ENCODE results near the gene GLRB.
"Not testable (repeated sequence)": the region's sequence is repeated elsewhere in the genome, so short reads cannot be mapped to it uniquely, and the experiment has no call there.

GLRB gene

DNA sequence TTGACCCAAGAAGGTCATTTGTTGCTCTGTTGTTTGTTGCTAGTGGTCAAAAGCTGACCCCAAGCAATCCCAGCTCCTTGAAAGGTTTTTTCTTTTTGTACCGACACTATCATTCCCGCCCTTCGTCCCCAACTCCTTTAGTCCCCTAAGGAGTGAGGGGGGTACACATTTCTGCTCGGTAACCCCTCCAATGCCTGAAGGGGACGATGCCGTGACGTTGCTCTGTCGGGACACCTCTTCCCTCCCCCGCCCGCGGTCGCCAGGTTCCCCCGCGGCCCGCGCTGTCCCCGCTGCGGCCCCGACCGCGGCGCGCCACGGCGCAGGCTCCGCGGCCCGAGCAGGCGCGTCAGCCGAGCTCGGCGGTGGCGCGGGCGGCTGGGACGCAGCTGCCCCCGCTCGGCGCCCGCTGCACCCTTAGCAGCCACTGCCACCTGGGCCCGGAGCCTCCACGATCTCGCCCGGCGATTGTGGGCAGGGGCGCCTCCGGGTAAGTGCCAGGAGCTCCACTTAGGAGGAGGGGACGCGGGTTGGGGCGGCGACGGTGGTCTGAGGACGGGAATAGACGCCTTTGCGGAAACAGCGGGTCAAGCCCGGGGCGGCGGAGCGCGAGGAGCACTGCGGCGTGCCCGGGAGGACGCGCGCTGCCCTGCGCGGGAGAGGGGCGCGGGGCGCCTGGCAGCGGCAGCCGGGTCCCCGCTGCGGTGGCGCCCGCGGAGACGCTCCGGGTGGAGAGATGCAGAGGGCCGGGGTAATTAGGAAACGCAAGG lies at the start of gene GLRB:
TSS of gene GLRB (plus strand) at position 340 of the 767 bp plus-strand sequence. CDS start 1,875 bp downstream, outside the sequence.
- DNase-seq = peak; percentile 8

DNA sequence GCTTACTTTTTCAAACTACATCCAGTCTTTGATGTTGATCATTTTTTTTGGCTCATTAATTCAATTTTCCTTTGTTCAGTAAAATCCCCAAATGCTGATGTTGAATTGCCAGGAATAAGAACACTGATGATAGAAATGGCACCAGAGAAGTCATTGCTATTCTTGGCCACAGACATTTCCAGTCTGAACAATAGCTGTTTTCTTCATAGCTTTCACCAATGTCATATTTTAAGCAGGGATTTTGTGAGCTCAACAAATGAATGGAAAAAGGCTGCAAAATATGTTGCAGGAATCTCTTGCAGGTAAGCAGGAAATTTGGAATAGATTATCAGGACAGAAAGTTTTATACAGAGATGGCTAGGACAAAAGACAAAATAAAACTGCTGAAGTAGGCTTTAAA lies 40.5 kb upstream of the GLRB start:
- DNase-seq = no peak

DNA sequence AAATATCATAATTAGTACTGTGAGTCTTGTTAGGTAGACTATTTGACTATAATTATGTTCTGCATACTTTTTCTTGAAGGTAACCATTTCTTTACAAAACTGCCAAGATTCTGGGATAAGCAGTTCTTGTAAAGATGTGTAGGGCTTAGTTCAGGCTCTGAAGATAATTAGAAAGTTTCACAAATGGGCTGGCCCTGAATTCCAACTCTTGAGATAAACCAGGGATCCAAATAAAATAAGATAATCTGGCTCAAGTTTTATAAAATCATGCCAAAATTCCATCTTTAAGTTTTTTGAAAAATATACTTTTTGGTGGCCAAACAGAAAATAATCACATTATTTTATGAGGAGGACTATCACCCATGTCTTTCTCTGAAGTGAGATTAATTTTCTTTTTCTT lies 35.5 kb upstream of the GLRB start:
- DNase-seq = no peak

DNA sequence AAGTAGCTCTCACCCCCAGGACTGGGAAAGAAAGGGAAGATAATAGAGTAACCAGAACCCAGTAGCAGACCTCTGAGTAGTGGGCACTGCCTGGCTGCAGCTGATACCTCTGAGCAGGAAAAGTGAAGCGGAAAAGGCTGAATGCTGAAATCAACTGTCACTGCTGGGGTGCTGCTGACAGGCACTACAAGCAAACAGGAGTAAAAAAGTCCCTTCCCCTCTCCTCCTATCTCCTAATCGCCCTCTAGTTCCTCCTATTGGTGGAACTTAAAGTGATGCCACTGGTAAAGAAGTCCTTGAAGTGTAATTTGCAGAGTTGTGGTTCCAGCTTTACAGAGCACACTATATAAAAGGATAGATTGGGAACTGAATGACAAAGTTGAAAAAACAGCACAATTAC lies 32.8 kb upstream of the GLRB start:
- DNase-seq = no peak

DNA sequence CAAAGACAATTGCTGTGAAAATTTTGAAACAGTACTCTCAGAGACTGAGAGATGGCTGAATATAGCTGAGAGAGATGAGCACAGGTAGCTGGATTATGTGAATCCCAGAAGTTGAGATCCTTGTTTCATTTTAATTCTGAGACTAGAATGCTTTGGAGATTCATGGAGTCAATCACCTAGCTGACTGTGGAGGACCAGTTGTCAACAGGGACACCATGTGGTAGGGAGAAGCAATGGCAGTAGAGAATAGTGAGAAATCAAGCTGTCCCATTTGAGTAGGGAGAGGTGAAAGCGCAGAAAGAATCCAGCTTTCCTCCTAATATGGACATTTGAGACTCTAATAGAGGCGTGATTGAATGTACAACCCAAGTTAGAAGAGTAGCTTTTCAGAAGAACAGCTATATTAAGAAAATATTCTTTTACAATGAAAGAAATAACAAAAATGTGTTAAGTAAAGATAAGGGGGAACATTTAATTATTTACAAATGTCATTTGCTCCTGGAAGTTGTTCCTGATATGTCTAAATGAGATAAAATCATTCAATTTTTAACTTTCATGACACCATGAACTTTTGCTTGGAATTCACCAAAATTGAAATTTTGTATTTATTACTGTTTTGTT lies 30.3 kb upstream of the GLRB start:
- DNase-seq = no peak

DNA sequence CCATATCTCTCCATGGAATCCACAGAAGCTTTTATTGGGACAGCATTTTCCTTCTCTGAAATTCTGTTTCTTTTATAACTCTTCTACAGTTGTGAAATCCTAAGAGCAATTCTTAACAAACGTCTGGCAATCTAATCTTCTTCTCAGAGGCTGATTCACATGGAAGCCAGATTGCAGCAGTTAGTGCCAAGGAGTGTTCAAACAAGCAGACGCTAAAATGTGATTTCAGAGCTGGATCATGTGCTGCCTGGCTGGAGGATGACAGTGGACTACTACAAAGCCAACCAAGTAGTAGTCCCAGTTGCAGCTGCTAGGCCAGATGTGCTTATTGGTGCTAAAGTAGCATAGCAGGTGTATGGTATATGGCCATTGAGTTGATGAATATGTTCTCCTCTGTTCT lies 27.7 kb upstream of the GLRB start:
- DNase-seq = no peak

DNA sequence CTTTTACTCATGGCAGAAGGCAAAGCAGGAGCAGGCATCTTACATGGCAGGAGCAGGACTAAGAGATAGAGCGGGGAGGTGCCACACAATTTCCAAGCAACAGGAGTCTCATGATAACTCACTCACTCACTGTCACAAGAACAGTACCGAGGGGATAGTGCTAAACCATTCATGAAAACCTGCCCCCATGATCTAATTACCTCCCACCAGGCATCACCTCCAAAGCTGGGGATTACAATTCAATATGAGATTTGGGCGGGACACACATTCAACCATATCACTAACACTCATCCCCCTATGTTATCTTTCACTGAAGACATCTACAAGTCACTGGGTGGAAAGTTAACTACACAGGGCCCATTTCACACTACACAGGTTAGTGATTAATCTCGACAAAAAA lies 25.4 kb upstream of the GLRB start:
- no peak for DNase-seq

DNA sequence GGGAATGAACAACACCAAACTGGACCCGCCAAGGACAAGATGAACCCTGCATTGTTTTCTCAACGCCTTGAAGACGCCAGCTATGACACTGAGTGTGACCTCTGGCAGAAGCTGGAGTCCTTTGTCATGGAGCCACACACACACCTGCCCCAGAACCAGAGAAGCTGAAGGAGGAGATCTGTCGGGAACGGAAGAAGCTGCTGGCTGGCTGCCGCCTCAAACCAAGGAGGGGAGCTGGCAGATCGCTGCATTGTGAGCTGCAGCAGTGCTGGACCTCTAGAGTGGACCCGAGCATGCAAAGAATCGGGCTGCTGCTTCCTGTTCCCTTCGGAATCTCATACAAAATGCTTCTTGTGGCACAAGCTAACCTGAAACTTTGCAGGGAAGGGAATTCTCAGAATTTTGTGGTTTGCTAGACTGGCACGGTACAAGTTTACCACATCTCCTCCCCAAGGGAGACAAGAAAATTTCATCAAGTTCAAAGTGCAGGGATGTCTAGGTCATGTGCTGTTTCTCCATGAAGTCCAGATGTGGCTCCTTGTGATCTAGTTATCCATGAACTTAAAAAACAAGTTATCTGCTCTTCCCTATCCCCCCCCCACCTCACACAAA lies 23.4 kb upstream of the GLRB start:
- no peak for DNase-seq

DNA sequence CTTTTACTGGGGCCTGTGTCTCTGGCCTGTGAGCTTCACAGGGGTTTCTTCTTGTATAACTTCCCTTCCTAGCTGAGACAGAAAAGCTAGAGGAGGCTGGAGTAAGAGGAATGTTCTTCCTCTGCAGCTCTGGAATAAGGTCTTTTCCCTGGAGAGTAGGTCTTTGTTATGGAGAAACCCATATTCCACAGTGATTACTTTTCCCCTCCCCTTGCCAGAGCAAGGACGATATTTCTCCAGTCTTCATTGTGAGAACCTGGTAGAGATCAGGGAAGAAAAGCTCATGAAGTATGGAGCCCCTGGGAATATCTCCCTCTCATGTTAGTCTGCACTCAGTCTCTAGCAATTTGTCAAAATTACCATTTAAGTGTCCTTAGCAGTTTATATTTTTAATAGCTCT lies 18.7 kb upstream of the GLRB start:
- DNase-seq = no peak

DNA sequence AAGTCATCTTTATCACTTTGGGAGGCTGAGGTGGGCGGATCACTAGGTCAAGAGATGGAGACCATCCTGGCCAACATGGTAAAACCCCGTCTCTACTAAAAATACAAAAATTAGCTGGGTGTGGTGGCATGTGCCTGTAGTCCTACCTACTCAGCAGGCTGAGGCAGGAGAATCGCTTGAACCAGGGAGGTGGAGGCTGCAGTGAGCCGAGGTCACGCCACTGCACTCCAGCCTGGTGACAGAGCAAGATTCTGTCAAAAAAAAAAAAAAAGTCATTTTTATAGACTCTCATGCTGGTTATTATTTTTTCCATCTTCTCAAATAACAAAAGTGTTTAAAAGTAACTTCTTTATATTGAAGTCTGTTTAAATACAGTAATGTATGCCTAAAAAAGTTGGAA lies 17.1 kb upstream of the GLRB start:
- not testable (repeated sequence) for DNase-seq

DNA sequence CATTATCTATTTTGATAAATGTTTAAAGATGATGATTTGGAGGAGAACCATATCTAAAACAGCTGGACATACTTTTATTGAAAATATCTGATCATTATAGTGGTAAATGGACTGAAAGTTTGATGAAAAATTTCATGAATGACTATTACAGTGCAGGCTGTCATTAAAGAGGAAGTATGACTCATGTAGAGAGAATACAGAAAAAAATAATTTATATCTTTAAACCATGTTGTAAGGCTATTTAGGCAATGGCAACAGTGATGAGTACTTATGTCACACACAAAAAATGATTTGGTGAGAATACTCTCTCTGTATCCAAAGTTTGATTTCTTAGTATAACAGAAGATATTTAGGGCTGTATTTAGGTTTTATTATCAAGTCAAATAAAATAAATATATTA lies 3.9 kb upstream of the GLRB start:
- no peak for DNase-seq

DNA sequence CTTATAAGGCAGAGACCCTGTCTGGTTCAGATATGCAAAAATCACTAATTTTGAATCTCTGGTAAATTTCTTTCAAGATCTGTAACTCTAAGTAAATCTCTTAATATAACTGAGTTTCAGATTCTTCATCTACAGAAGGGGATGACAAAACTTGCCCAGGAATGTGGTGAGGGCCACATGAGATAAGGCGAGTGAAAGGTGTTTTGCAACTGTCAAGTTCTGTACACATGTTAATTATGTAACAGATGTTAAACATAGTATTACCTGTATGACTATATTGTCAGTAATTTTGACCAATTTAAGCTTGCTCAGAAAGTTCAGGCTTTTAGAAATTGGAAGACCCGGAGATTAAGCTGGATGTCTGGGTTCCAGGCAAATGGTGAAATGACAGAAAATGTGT lies 549 bp upstream of the GLRB start:
- DNase-seq = no peak

DNA sequence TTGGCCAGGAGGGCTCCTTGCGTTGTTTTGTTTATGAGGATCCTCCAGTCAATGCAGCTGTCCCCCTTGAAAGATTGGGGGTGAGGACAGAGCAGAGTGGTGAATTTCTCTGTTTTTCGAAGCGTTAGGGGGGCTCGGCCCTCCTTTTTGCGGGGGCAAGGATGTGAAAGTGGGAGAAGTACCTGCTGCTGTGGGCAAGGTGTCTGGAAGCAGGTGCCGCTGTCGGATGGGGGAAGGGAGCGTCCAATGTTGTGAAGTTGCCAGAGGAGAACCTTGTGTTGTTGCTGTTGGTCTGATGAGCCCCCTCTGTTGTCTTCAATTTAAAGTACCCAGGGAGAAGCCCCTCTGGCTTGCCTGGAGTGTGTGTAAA lies 613 bp downstream of the GLRB start:
- DNase-seq = peak; percentile 5

DNA sequence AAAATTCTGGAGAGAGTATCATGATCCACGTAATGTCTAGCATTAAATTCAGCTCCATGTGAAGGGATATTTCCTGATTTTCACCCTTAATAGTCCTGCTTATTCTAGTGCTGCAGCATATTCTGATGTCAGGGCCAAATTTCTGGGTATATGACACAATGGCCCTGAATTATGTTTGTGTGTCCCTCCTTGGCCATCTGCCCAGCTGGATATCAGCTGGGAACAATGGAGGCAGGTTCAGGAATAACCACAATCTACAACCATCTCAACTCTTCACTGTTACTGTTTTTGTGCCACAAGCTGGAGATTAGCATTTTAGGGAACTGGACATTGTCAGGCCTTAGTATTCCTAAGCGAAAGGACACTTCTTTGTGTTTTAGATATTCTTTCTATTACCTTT lies 3.5 kb downstream of the GLRB start:
- DNase-seq = no peak

DNA sequence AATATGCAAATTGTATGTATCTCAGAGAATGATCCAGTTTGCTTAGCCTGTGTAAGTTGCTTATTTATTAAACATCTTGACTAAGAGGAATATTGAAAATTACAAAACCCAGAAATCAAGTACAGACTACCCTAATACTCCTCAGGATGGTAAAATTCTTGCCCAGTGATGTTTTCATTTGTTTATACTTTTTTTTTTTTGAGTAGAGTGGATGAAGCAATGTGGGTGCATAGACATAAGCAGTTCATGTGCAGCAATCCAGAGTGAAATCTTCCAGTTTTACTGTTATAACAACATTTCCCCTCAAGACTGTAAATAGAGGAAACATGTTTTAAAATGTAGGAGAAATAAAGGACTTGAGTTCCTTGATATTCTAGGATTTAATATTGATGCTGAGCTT lies 4.7 kb downstream of the GLRB start:
- DNase-seq = no peak

DNA sequence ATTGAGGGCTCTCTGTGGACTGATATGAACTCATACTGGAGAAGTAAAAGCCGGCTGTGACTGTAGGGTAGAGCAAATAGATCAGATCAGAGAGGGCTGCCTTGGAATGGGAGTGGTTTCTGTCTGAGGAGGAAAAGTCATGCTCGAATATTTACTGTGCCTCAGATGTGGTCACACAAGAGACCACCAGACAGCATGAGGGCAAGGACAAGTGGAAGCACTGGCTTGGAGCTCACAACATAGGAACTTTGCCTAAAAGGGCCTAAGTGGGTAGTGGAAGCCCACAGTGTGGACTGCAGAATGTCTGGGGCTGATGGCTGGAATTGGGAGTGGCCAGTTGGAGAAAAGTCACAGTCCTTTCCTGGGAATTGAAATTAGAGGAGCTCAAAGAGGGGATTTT lies 19.8 kb downstream of the GLRB start:
- no peak for DNase-seq

DNA sequence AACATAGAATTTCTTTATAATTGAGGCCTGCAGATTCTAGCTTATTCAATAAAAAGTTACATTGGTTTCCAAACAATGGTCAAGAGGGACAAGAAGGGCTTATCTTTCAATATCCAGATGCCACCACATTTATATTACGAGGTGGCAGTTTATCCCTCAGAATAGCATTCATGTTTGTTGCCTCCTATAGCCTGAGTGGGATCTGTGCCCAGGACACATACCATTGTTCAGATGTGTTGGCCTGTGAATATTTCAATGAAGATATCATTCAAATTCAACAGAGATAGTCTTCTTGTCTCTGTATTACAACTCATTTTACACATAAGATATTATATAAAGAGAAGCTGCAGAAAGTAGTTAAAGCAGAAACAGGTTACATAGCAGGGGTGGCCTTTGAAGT lies 20.5 kb downstream of the GLRB start:
- no peak for DNase-seq

DNA sequence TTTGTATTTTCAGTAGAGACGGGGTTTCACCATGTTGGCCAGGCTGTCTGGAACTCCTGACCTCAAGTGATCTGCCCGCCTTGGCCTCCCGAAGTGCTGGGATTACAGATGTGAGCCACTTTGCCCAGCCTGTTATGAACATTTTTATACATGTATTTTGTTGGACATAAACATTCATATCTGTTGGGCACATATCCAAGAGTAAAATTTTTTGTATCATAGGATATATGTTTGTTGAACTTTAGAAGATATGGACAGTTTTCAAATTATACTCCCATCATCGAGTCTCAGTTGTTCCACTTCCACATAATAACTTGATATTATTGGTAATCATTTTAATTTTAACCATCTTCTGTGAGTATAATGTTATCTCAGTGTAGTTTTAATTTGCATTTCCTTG lies 23.6 kb downstream of the GLRB start:
- DNase-seq = no peak

DNA sequence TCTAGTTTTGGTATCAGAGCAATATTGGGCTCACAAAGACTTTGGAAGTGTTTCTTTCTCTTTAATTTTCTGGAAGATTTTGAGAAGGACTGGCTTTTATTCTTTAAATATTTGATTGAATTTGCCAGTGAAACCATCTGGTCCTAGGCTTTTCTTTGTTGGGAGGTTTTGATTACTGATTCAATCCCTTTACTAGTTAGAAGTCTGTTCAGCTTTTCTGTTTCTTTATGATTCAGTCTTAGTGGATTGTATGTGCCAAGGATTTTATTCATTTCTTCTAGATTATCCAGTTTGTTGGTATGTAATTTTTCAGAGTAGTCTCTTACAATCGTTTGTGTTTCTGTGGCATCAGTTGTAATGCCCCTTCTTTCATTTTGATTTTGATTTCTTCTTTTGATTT lies 28.6 kb downstream of the GLRB start:
- DNase-seq = no peak

DNA sequence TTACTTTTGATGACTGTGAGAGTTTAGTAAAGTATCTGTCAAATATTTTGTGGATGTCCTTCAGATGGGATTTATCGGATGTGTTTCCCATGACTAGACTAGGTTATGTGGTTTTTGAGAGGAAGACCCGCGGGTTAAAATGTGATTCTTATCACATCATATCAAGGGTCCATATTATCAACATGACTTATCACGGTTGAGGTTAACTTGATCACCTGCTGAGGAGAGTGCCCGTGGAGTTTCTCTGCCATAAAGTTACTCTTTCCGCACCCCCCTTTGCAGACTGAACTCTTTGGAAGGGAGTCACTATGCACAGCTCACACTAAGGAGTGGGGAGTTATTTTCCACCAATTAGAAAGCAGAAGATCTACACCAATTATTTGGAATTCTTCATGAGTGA lies 38.7 kb downstream of the GLRB start:
- no peak for DNase-seq

DNA sequence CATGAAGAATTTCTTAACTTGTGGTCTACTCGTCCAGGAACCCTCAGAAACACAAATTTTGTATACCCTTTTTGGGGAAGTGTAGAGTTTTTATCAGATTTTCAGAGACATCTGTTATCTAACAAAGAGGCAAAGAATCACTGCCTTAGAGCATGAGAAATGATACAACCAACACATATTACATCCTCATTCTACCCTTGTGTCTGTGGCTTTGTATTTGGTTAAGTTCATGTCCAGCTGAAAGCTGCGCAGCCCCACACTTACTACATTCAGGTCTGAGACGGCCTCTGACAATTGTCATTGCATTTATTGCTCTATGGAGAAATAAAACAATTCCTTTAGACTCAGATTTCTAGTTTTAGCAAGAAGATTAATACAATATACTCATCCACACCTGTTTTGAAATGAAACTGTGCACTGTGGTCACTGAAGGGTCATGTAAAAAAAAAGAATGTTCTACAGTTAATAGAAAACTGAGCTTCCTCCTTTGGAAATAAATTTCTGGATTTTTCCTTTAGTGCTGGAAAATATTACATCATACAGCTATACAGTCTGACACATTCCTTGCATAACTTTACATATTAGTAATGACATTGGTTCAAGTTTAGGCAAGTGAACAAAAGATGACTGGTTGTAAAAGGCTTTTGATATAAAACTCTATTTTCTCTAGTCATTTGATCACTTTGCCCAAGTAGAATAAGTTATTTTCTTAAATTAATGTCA lies 39.8 kb downstream of the GLRB start:
- no peak for DNase-seq

DNA sequence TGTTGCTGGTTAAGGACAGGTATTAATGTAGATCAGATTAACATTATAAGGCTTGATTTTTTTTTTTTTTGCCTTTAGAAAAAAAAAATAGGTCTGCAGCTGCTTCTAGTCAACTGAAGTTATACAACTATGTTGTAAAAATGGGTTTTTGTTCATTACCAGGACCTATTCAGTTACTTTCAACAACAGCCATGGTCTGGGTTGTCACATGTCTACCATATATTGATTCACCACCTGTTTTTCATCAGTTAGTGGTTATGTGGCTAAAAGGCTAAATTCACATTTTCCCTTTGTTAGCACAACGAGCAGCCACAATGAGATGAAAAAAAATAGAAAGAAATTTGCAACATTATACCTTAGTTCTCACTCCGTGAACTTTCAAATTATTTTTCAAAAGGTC lies 45.5 kb downstream of the GLRB start:
- DNase-seq = no peak

DNA sequence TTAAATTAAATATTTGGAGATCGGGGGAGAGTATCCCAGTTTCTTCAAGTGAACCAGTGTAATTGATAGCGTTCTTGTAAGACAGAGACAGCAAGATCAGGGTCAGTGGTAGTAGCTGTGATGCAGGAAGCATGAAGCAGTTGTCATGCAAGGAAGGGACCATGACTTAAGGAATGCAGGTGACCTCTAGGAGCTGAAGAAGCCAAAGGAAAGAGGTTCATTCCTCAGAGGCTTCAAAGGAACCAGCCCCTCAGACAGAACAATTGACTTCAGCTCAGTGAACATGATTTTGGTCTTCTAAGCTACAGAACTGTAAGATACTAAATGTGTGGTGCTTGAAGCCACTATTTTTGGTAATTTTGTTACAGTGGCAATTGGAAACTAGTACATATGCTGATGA lies 51.6 kb downstream of the GLRB start:
- no peak for DNase-seq

DNA sequence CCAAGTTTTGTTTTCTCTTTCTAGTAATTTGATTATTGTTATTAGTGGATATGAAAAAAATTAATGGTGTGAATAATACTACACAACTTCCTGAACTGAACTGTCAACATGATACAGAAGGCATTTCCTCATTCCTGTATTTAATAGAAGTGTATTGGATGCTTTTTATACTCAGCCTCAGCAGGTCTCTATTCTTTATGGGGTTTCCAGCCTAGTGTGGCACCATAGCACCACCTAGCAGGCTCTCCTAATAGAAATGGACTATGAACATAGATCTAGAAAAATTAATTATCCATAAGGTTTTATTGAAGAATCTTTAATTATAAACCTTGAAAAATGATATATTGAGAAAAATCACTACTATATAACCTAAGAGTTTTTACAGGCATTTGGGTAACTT lies 52.4 kb downstream of the GLRB start:
- no peak for DNase-seq
